HL-60 (cell line): ENCODE results near the gene PRKACG.

Source experiments
- DNase-seq, 2 experiments: peaks; one replicate each; pipeline ENCODE4 v3.0.0-alpha.2; 2010 to 2020; ENCODE audit warnings: low read depth in 1 of 2, low spot score in 1 of 2
- H3K27ac ChIP-seq: fragments of 250-450 bp; sonication (Bioruptor Pico); replicated peaks from 2 replicates; pipeline ENCODE4 v1.5.1; 2020; ENCODE audit warnings: mild to moderate bottlenecking, moderate library complexity
- H3K27me3 ChIP-seq: fragments of 250-450 bp; sonication (Bioruptor Pico); 2 replicates; pipeline ENCODE4 v1.5.1; 2021; ENCODE audit warnings: mild to moderate bottlenecking, moderate library complexity; ENCODE audit not compliant: insufficient read depth, poor library complexity, severe bottlenecking
- H3K4me3 ChIP-seq: replicated peaks from 2 replicates; pipeline ENCODE4 v1.5.1; 2011; ENCODE audit warnings: mild to moderate bottlenecking, control low read depth, low read length; ENCODE audit not compliant: insufficient read depth
- GABPA ChIP-seq: IDR thresholded peaks from 2 replicates; pipeline ENCODE4 v1.6.1; 2012; ENCODE audit warnings: low read depth
- POLR2AphosphoS5 ChIP-seq: IDR thresholded peaks from 2 replicates; pipeline ENCODE4 v1.6.1; 2012; ENCODE audit warnings: low read depth
- SPI1 ChIP-seq: IDR thresholded peaks from 2 replicates; pipeline ENCODE4 v1.6.1; 2012; ENCODE audit warnings: low read depth, mild to moderate bottlenecking, borderline replicate concordance
- TF ChIP-seq, protein P1 (sequence below): IDR thresholded peaks from one replicate; pipeline ENCODE4 v1.5.1; 2011; ENCODE audit warnings: low read length, control low read depth, inconsistent platforms; ENCODE audit not compliant: insufficient read depth
- TF ChIP-seq, protein P2 (sequence below): IDR thresholded peaks from 2 replicates; pipeline ENCODE4 v1.6.1; 2012; ENCODE audit warnings: low read depth; ENCODE audit not compliant: insufficient replicate concordance

PRKACG gene

DNA sequence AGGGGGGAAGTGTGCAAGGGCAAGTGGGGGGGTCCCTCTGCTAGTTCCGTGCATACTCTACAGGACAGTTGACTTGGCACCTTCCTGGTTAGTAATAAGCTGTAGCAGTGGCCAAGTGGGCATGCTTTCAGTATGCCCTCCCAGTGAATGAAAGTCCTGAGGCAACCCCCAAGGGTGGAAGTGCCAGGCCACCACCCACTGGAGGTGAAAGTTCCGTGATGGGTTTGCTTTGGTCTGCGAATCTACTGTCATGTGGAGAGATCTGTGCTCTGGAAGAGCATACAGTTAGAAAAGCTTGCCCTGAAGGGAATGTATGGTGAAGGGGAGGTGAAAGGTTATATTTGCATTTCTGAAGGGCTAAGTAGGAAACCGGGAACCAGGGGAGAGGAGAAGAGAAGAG is 31.9 kb upstream of the PRKACG start:
- Histone ChIP-seq H3K27me3 (no peaks in the 10 kb centered on the region), H3K27ac (no peak overlapping the region), H3K4me3 (no peak overlapping the region)
- no peak for DNase-seq
- TF ChIP-seq, protein P1, sequence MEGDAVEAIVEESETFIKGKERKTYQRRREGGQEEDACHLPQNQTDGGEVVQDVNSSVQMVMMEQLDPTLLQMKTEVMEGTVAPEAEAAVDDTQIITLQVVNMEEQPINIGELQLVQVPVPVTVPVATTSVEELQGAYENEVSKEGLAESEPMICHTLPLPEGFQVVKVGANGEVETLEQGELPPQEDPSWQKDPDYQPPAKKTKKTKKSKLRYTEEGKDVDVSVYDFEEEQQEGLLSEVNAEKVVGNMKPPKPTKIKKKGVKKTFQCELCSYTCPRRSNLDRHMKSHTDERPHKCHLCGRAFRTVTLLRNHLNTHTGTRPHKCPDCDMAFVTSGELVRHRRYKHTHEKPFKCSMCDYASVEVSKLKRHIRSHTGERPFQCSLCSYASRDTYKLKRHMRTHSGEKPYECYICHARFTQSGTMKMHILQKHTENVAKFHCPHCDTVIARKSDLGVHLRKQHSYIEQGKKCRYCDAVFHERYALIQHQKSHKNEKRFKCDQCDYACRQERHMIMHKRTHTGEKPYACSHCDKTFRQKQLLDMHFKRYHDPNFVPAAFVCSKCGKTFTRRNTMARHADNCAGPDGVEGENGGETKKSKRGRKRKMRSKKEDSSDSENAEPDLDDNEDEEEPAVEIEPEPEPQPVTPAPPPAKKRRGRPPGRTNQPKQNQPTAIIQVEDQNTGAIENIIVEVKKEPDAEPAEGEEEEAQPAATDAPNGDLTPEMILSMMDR: no peak
- TF ChIP-seq SPI1: no peak
- no peak for TF ChIP-seq GABPA
- TF ChIP-seq POLR2AphosphoS5: no peak
- TF ChIP-seq, protein P2, sequence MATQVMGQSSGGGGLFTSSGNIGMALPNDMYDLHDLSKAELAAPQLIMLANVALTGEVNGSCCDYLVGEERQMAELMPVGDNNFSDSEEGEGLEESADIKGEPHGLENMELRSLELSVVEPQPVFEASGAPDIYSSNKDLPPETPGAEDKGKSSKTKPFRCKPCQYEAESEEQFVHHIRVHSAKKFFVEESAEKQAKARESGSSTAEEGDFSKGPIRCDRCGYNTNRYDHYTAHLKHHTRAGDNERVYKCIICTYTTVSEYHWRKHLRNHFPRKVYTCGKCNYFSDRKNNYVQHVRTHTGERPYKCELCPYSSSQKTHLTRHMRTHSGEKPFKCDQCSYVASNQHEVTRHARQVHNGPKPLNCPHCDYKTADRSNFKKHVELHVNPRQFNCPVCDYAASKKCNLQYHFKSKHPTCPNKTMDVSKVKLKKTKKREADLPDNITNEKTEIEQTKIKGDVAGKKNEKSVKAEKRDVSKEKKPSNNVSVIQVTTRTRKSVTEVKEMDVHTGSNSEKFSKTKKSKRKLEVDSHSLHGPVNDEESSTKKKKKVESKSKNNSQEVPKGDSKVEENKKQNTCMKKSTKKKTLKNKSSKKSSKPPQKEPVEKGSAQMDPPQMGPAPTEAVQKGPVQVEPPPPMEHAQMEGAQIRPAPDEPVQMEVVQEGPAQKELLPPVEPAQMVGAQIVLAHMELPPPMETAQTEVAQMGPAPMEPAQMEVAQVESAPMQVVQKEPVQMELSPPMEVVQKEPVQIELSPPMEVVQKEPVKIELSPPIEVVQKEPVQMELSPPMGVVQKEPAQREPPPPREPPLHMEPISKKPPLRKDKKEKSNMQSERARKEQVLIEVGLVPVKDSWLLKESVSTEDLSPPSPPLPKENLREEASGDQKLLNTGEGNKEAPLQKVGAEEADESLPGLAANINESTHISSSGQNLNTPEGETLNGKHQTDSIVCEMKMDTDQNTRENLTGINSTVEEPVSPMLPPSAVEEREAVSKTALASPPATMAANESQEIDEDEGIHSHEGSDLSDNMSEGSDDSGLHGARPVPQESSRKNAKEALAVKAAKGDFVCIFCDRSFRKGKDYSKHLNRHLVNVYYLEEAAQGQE: no peak

DNA sequence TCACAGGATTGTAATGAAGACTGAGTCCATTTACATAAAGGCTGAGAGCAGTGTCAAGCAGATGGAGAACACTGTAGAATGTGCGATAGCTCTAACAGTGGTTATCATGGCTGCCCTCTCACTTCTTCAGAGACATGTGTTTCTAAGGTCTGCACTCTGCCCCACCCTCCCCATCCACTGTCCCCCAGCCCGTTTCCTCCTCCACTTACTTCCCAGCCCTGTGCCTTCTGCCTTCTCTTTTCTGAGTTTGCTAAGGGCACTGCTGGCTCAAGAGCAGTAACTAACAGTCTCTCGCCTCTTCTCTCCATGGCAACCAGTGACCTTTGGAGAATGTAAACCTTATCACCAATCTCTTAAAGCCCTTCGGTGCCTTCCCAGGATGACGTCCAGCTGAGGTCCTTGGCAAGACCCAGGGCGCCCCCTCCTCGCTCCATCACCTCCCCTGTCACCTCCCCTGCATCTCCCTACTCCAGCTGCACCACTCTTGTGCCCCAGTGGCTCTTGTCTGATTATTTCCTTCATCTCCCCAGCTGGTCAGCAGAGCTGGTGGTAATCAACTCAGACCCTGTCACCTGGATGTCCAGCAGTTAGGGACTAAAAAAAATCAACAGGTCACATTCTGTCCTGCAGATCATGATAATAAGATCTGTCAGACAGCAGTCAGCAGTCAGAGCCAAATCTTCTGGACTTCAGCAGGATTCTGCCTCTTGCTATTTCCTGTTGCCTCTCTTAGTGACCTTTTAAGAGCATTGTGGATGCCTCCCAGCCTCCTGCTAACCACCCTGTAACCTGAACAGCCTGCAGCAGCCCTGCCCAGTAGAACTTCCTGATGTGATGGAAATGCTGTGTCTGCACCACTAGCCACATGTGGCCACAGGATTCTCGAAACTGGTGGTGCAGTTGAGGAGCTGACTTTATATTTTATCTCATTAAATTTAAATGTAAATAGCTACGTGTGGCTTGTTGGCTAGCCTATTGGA is 30.6 kb upstream of the PRKACG start:
- TF ChIP-seq, protein P1: no peak
- no peak for TF ChIP-seq SPI1
- TF ChIP-seq, protein P2: no peak
- no peak for TF ChIP-seq GABPA
- no peak for TF ChIP-seq POLR2AphosphoS5
- Histone ChIP-seq H3K27me3 (no peaks in the 10 kb centered on the region), H3K4me3 (no peak overlapping the region), H3K27ac (no peak overlapping the region)
- DNase-seq: no peak

DNA sequence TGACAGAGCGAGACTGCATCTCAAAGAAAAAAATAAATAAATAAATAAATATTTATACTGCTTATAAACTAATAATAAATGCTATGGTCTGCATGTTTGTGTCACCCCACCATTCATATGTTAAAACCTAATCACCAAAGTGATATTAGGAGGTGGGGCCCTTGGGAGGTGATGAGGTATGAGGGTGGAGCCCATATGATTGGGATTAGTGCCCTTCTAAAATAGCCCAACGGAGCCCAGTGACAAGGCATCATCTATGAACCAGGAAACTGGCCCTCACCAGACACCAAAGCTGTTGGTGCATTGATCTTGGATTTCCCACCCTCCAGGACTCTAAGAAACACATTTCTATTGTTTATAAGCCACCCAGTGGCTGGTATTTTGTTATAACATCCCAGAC is 26.7 kb upstream of the PRKACG start:
- TF ChIP-seq GABPA (no peak), SPI1 (no peak), POLR2AphosphoS5 (no peak)
- TF ChIP-seq, protein P1: no peak
- TF ChIP-seq, protein P2: no peak
- no peaks in the 10 kb centered on the region for H3K27me3 ChIP-seq
- no peak overlapping the region for H3K27ac ChIP-seq
- DNase-seq: no peak
- H3K4me3 ChIP-seq: no peak overlapping the region
